ENCODE data around the gene MPZL1. TPM values are rescaled to one million over a fixed set of nuclear protein-coding genes. Genes with fewer than 3 reads are reported as not detected.

The MPZL1 gene
- total and polyA plus RNA-seq, 2 of the 8 experiments (the other 6 are each of a cell fraction or from before 2014, with no cell fraction given): 37.8 to 120 TPM

GRCh38 chr1:167789501-167789900 lies 67.7 kb downstream of the MPZL1 start:
- H3K27me3 ChIP-seq (replicated peaks in 1 of 4; ENCODE audit: control insufficient read depth in 3 of 4, extremely low read depth in 1 of 4, insufficient read depth in 3 of 4, low read length in 3 of 4): no peaks in the 10 kb centered on the region
- no peak overlapping the region for H3K4ac ChIP-seq (replicated peaks; ENCODE audit: insufficient read length, low read depth, low read length)
- no peaks in the 10 kb centered on the region for H3K23me2 ChIP-seq (ENCODE audit: low read depth, low read length)
- H3K36me3 ChIP-seq (ENCODE audit: control insufficient read depth in 2 of 4, insufficient read depth in 4 of 4, low read length in 3 of 4): peaks cover 0 to 22% (median 13%) of the 10 kb centered on the region in 4 experiments; a peak in 6 of 8 replicates
- H3K4me2 ChIP-seq (ENCODE audit: insufficient read depth in 1 of 2, low read depth in 2 of 2, low read length in 2 of 2): no peak overlapping the region
- H4K5ac ChIP-seq (ENCODE audit: insufficient read length, low read depth, low read length): no peak overlapping the region
- no peak for DNase-seq (ENCODE audit: low read depth in 1 of 2, low spot score in 2 of 2)
- H3K79me1 ChIP-seq (ENCODE audit: low read depth, low read length): no peaks in the 10 kb centered on the region; the same call in 1 of the 2 replicates
- no peak overlapping the region for H3K23ac ChIP-seq (ENCODE audit: insufficient read length)
- H3K9ac ChIP-seq (replicated peaks in 1 of 4; ENCODE audit: extremely low read depth in 1 of 4, low read depth in 3 of 4, low read length in 3 of 4): no peak overlapping the region
- no peak overlapping the region for H3K27ac ChIP-seq (ENCODE audit: low read depth, low read length)
- H4K8ac ChIP-seq (ENCODE audit: extremely low read depth, insufficient read depth, low read length): no peak overlapping the region
- H2BK15ac ChIP-seq (ENCODE audit: low read length): no peak overlapping the region
- no peak overlapping the region for H2AK5ac ChIP-seq (ENCODE audit: low read depth, low read length)
- no peak overlapping the region for H3K14ac ChIP-seq (ENCODE audit: insufficient read length)
- no peak overlapping the region for H3K4me3 ChIP-seq (ENCODE audit: extremely low read depth in 1 of 4, insufficient read depth in 2 of 4, low read depth in 3 of 4, low read length in 4 of 4)
- FAIRE-seq: no peak
- H4K91ac ChIP-seq (replicated peaks; ENCODE audit: insufficient read length, low read length): no peak overlapping the region
- no peak overlapping the region for H2BK120ac ChIP-seq (replicated peaks; ENCODE audit: low read depth, low read length)
- H3K56ac ChIP-seq (replicated peaks; ENCODE audit: insufficient read length, low read depth, low read length): no peak overlapping the region
- no peaks in the 10 kb centered on the region for H3K79me2 ChIP-seq (ENCODE audit: control insufficient read depth in 1 of 2, insufficient read depth in 2 of 2, low read length in 2 of 2)
- H3K18ac ChIP-seq (ENCODE audit: extremely low read depth, low read length): no peak overlapping the region
- no peak overlapping the region for H2AFZ ChIP-seq (ENCODE audit: low read length)
- CTCF ChIA-PET (ENCODE audit: partially characterized antibody): interaction anchor here (0.7 to 1.1 kb wide), 2 partner anchors 11 to 14 kb away, joined by 3 to 6 read pairs; no protein-coding TSS in a partner anchor
- H4K20me1 ChIP-seq (replicated peaks in 1 of 2; ENCODE audit: control insufficient read depth in 1 of 2, insufficient read depth in 2 of 2, low read length in 2 of 2): peaks cover 0 to 2% of the 10 kb centered on the region in 2 experiments
- no peak overlapping the region for H2BK12ac ChIP-seq (ENCODE audit: low read depth, low read length)
- H2BK20ac ChIP-seq (ENCODE audit: low read length): no peak overlapping the region
- 85% methylated on average over 3 of the region's 3 CpGs; no CpG with 5 or more reads in 1 of the 2 experiments for WGBS, 2 experiments (ENCODE audit: extremely low coverage in 1 of 2, insufficient coverage in 1 of 2, insufficient read length in 1 of 2, insufficient replicate concordance in 2 of 2, low coverage in 1 of 2, low lambda C conversion rate in 2 of 2, missing lambda C conversion rate in 1 of 2)
- POLR2A ChIA-PET (ENCODE audit: partially characterized antibody): interaction anchor here (1.7 kb wide), 1 partner anchor 14 kb away, joined by 3 read pairs; no protein-coding TSS in a partner anchor
- no peak overlapping the region for H2BK5ac ChIP-seq (ENCODE audit: low read depth, low read length)
- no peaks in the 10 kb centered on the region for H3K4me1 ChIP-seq (replicated peaks in 1 of 4; ENCODE audit: control insufficient read depth in 3 of 4, insufficient read depth in 4 of 4, low read length in 3 of 4)
- no peaks in the 10 kb centered on the region for H3K9me3 ChIP-seq (ENCODE audit: insufficient read depth in 2 of 2, low read depth in 1 of 2, low read length in 1 of 2)
- no peak for TF ChIP-seq EZH2 (IDR thresholded peaks at IDR 0.05; ENCODE audit: low read depth, low read length, severe bottlenecking)
- TF ChIP-seq ASH2L (IDR thresholded peaks at IDR 0.05; ENCODE audit: low read length): no peak
- TF ChIP-seq SIX5 (IDR thresholded peaks at IDR 0.05; ENCODE audit: low read depth, low read length): no peak
- no peak for TF ChIP-seq TCF12 (IDR thresholded peaks at IDR 0.05; ENCODE audit: low read depth, low read length)
- no peak for TF ChIP-seq SIRT6 (IDR thresholded peaks at IDR 0.05; ENCODE audit: low read length)
- no peak for TF ChIP-seq CREB1 (IDR thresholded peaks at IDR 0.05)
- TF ChIP-seq SRF (IDR thresholded peaks at IDR 0.05; ENCODE audit: low read depth, low read length): no peak
- no peak for TF ChIP-seq SP4 (IDR thresholded peaks at IDR 0.05; ENCODE audit: low read length)
- no peak for TF ChIP-seq SAP30 (IDR thresholded peaks at IDR 0.05; ENCODE audit: insufficient read depth, insufficient replicate concordance, low read length)
- TF ChIP-seq TEAD4 (IDR thresholded peaks at IDR 0.05; ENCODE audit: low read depth, low read length): no peak
- TF ChIP-seq POLR2A (IDR thresholded peaks at IDR 0.05; ENCODE audit: control extremely low read depth in 1 of 2, low read depth in 2 of 2, low read length in 2 of 2): no peak
- TF ChIP-seq RNF2 (IDR thresholded peaks at IDR 0.05; ENCODE audit: borderline replicate concordance, low read depth, low read length, missing control alignments, poor library complexity, severe bottlenecking): no peak
- TF ChIP-seq BRCA1 (IDR thresholded peaks at IDR 0.05; ENCODE audit: low read depth, low read length): no peak
- no peak for TF ChIP-seq CTBP2 (IDR thresholded peaks at IDR 0.05; ENCODE audit: borderline replicate concordance, insufficient read depth, insufficient read length, low read length)
- no peak for TF ChIP-seq GTF2F1 (IDR thresholded peaks at IDR 0.05; ENCODE audit: borderline replicate concordance, low read depth, low read length)
